Astrocyte of the spinal cord (primary cell): Measurements from ENCODE around the gene ZNF205.

Source experiments
- DNase-seq: peaks from one replicate; pipeline ENCODE4 v3.0.0; 2011; ENCODE audit warnings: low read depth, low spot score
- H3K4me3 ChIP-seq: 2 replicates; pipeline ENCODE4 v1.5.1; 2011; ENCODE audit warnings: low read depth, mild to moderate bottlenecking, low read length, moderate library complexity
- in situ Hi-C: cut with HindIII; loops from 2 replicates; pipeline ENCODE4 v1.10.0; 2017; ENCODE audit warnings: low sequenced_read_pairs
- TF ChIP-seq, protein P1 (sequence below): IDR thresholded peaks from 2 replicates; pipeline ENCODE4 v1.5.1; 2012; ENCODE audit warnings: low read depth, mild to moderate bottlenecking, low read length, inconsistent platforms

The ZNF205 gene

DNA sequence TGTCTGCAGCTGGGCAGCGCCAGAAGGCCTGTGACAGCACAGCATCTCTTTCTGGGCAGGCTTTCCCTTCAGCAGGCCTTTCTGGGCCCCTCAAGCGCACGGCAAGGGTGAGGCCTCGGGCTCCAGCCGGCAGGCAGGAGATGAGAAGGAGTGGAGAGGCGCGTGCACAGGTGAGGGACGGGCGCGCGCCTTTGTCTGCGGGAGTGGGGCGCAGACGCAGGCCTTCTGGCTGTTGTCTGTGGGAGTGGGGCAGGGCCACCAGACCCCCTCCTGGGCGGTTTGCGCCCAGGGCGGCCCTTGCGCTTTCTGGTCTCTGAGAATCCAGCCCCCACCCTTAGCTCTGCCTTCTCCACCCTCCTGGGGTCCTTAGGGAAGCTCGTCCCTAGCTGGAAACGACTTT is 6.5 kb downstream of the ZNF205 start:
- no peak overlapping the region for H3K4me3 ChIP-seq
- TF ChIP-seq, protein P1, sequence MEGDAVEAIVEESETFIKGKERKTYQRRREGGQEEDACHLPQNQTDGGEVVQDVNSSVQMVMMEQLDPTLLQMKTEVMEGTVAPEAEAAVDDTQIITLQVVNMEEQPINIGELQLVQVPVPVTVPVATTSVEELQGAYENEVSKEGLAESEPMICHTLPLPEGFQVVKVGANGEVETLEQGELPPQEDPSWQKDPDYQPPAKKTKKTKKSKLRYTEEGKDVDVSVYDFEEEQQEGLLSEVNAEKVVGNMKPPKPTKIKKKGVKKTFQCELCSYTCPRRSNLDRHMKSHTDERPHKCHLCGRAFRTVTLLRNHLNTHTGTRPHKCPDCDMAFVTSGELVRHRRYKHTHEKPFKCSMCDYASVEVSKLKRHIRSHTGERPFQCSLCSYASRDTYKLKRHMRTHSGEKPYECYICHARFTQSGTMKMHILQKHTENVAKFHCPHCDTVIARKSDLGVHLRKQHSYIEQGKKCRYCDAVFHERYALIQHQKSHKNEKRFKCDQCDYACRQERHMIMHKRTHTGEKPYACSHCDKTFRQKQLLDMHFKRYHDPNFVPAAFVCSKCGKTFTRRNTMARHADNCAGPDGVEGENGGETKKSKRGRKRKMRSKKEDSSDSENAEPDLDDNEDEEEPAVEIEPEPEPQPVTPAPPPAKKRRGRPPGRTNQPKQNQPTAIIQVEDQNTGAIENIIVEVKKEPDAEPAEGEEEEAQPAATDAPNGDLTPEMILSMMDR, result no peak
- no peak for DNase-seq
- in situ Hi-C loops, result no loop called here

DNA sequence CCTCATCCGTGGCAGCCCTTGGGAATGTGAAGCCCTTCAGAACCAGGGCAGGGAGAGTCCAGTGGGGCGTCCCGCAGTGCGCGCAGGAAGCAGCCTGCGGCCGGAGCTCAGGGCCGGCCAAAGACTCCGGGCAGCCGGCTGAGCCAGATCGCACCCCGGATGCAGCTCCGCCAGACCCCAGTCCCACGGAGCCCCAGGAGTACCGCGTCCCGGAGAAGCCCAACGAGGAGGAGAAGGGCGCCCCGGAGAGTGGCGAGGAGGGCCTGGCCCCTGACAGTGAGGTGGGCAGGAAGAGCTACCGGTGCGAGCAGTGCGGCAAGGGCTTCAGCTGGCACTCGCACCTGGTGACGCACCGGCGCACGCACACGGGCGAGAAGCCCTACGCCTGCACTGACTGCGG is 6.9 kb downstream of the ZNF205 start:
- TF ChIP-seq, protein P1, result no peak
- DNase-seq, result no peak
- no peak overlapping the region for H3K4me3 ChIP-seq
- in situ Hi-C loops, result no loop called here

DNA sequence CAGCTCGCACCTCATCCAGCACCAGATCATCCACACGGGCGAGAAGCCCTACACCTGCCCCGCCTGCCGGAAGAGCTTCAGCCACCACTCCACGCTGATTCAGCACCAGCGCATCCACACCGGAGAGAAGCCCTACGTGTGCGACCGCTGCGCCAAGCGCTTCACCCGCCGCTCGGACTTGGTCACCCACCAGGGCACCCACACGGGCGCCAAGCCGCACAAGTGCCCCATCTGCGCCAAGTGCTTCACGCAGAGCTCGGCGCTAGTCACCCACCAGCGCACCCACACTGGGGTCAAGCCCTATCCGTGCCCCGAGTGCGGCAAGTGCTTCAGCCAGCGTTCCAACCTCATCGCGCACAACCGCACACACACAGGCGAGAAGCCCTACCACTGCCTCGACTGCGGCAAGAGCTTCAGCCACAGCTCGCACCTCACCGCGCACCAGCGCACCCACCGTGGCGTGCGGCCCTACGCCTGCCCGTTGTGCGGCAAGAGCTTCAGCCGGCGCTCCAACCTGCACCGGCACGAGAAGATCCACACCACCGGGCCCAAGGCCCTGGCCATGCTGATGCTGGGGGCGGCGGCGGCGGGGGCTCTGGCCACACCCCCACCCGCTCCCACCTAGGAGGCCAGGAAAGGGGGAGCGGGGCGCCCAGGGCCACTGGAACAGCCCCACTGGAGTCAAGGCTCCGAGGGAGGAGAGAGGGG is 7.5 kb downstream of the ZNF205 start:
- no peak for DNase-seq
- in situ Hi-C loops, result no loop called here
- TF ChIP-seq, protein P1, result no peak
- no peak overlapping the region for H3K4me3 ChIP-seq

DNA sequence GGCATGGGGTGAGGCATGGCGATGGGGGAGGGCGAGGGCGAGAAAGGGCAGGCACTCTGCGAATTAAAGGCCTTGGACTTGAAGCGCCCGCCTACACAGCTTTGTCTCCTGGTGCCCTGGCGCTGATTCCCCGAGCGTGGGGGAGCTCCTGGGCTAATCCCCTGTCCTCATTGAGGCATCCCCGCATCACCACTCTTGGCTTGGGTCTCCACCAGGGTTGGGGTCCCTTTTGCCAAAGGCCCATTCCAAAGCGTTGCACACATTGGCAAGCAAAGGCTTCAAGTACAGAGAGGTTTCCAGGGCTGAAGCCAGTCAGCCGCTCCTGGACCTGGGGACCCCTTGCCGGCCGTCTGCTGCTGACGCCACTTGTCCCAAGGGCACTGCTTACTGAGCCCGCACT is 8.0 kb downstream of the ZNF205 start:
- no peak for DNase-seq
- in situ Hi-C loops, result no loop called here
- H3K4me3 ChIP-seq, result no peak overlapping the region
- TF ChIP-seq, protein P1, result no peak

DNA sequence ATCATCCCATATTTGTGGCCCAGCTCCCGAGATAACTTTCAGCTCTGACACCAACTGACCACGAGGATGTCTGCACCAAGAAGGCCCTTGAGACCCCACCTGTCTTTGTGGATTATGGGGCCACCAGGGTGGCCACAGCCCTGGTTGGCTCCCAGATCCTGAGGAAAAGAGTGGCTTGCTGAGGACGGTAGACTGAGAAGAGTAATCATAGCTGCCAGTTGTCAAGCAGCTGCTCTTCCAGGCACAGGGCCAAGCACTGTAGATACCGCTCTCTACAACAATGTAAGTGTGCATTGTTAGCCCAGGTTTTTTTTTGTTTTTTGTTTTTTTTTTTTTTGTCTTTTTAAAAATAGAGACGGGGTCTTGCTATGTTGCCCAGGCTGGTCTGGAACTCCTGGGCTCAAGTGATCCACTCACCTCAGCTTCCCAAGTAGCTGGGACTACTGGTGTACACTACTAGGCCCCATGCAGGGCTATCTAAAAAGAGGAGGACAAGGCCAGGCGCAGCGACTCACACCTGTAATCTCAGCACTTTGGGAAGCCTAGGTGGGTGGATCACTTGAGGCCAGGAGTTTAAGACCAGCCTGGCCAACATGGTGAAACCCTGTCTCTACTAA is 9.6 kb downstream of the ZNF205 start:
- H3K4me3 ChIP-seq, result no peak overlapping the region
- DNase-seq, result no peak
- TF ChIP-seq, protein P1, result no peak
- in situ Hi-C loops, result no loop called here

DNA sequence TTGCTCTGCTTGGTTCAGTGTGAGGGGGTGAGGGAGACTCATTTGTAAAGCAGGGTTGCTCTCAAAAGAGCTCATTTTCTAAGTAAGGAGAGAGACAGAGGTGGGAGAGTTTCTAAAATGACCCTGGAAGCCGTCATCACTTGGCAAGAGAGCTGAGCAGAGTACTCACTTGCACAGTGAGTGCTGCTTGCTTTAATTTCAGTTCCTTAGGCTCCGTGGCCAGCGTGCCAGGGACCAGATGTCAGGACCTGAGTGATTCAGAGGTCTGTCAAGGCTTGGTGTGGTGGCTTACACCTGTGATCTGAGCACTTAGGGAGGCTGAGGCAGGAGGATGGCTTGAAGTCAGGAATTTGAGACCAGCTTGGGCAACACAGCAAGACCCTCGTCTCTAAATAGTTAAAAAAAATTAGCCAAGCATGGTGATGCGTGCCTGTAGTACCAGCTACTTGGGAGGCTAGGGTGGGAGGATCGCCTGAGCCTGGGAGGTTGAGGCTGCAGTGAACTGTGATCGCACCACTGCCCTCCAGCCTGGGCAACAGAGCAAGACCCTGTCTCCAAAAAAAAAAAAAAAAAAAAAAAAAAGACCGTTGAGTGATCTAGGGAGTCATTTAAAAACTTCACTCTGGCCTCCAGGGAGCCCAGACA is 10.7 kb downstream of the ZNF205 start:
- in situ Hi-C loops, result no loop called here
- H3K4me3 ChIP-seq, result no peak overlapping the region
- TF ChIP-seq, protein P1, result no peak
- DNase-seq, result no peak
